AG09319 (cell line): Measurements from ENCODE around the gene NLGN1.

Source experiments
- DNase-seq: peaks from one replicate; pipeline ENCODE4 v3.0.0-alpha.2; 2010; ENCODE audit warnings: low read depth; ENCODE audit errors: extremely low read depth
- TF ChIP-seq, protein P1 (sequence below): IDR thresholded peaks from 2 replicates; pipeline ENCODE4 v1.5.1; 2011; ENCODE audit warnings: low read depth, mild to moderate bottlenecking, inconsistent platforms, low read length, moderate library complexity

The NLGN1 gene

DNA sequence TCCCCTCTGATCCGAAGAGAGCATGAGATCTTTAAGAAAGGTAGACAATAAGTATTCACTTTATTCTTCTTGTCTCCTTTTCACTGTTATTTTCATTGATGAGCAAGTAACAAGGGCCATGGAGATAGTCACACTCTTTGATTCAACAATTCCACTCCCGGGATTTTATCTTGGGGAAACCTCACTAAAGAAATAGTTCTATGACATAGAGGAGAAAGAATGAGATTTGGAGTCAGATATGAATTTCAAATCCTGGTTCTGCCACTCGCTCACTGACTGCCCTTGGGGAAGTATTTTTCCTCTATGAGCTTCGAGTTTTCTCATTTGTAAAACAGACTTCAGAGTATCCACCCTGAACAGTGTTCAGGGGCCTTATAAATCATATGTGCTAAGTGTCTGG lies 514.6 kb downstream of the NLGN1 start:
- DNase-seq = no peak
- TF ChIP-seq, protein P1, sequence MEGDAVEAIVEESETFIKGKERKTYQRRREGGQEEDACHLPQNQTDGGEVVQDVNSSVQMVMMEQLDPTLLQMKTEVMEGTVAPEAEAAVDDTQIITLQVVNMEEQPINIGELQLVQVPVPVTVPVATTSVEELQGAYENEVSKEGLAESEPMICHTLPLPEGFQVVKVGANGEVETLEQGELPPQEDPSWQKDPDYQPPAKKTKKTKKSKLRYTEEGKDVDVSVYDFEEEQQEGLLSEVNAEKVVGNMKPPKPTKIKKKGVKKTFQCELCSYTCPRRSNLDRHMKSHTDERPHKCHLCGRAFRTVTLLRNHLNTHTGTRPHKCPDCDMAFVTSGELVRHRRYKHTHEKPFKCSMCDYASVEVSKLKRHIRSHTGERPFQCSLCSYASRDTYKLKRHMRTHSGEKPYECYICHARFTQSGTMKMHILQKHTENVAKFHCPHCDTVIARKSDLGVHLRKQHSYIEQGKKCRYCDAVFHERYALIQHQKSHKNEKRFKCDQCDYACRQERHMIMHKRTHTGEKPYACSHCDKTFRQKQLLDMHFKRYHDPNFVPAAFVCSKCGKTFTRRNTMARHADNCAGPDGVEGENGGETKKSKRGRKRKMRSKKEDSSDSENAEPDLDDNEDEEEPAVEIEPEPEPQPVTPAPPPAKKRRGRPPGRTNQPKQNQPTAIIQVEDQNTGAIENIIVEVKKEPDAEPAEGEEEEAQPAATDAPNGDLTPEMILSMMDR = no peak

DNA sequence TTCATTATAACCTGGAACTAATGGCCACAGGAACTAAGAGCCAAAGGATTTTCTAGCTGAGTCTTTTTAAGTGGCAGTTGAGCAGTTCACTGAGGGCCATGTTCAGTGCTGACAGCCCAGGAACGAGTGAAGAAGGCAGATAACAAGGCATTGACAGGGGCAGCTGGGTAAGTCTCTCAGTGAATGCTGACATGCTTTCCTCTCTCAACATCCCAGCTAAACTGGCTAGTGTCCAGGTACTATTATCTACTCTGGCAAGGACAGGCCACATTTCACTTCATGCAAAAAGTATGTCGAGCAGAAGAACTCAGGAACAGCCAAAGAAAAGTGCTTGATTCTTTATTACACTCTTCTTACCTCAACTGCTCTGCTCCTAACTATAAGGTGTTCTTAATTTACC lies 515.9 kb downstream of the NLGN1 start:
- TF ChIP-seq, protein P1 = no peak
- no peak for DNase-seq

DNA sequence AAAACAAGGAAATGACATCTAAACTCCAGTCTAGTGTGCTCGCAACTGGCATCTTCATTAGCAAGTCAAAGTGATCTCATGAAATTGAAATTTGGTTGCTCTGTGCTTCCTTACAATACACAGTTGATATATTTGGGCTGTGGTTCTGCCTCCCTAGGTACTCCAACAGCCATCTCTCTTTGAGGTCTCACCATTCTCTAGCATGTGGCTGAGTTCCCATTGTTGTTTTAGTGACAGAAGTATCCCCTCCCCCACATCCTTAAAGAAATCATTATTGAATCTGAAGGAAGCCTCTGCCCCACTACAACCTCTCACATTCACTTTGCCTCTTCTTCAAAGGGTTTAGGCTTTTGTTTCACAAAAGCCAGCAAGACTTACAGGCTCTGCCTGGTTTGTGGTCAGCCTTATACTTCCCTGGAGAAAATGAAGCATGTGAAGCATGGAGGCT lies 516.5 kb downstream of the NLGN1 start:
- DNase-seq = no peak
- TF ChIP-seq, protein P1 = no peak

DNA sequence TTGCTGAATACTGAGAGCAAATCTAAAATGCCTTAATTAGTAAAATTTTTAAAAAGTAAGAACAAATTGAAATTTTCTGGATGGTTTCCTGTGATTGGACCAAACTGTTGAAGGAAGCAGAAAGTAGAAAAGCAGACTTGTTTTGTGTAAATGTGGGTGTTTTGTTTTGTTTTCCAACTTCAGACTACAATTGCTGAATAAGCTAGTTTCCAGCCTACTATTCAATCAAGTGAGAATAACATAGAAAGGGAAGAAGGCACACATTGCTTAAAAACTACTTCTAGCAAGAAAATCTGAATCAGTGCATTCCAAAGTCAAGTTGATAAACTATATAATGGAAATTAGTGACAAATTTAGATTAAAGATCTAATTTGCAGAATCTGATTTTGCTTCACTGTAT lies 519.3 kb downstream of the NLGN1 start:
- no peak for DNase-seq
- TF ChIP-seq, protein P1 = no peak

DNA sequence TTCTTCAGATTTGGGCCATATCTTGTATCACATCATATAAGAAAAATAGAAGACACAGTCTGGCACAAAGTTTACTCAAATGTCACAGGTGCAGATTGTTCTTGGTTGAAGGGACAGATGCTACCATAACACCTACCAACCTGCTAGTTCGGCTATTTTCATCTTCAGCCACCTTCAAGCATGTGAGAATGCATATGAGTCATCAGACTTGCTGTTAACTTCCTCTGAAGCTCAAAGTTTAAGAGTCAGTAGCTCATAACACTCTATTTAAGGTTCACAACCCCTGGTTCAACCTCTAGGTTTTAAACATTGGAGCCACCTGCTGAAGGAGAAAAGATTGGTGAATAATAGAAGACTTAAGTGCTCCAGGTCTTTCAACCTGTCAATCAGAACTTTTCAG lies 522.8 kb downstream of the NLGN1 start:
- TF ChIP-seq, protein P1 = no peak
- no peak for DNase-seq

DNA sequence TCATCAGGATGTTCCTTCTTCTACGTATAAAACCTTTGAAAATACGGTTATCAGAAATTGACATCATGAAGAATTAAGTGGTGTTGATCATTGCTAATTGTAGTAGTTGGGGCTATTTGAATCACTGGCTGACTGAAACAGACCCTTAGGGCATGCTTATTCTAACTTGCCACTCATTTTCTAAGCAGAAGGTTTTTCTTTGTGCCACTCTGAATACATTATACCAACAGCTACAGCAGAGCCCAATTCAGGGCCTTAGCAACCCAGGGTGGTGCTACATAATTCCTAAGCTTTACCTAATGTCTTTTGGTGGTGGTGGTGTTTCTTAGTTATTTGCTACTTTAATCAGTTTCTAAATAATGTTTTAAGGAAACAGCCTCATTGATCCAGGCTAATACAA lies 524.2 kb downstream of the NLGN1 start:
- no peak for DNase-seq
- TF ChIP-seq, protein P1 = no peak

DNA sequence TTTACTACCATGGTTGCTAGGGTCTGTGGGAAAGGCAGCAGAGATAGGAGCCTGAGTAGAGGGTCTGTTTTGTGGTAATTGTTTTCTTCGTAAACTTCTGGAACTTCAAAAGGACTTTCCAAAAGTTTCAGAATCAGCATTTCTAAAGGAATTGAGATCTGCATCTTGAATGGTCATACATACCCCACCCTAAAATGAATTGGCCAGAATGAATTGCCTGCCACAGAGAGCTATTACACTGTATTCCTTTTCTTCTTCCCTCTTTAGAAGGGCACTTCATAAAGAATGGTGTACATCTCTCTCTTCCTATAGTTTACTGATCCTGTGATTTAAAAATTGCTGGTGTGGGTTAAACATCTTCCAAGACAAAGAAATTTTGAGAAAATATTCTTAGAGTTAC lies 525.7 kb downstream of the NLGN1 start:
- TF ChIP-seq, protein P1 = no peak
- no peak for DNase-seq
